Mesothelial cell of epicardium (in vitro differentiated cells): ENCODE measurements around the gene FAM136A. TPM values are rescaled to one million over a fixed set of nuclear protein-coding genes. Genes with fewer than 3 reads are reported as not detected.

ENCODE experiments used
- DNase-seq, 2 experiments: peaks; one replicate each; pipeline ENCODE4 v3.0.0; 2021; ENCODE audit warnings: low spot score in 2 of 2; ENCODE audit not compliant: unreplicated experiment in 2 of 2
- H3K27ac Mint-ChIP-seq: 2 replicates; pipeline ENCODE4 v1.8.0; 2021; ENCODE audit warnings: mixed read lengths
- H3K27me3 Mint-ChIP-seq: 2 replicates; pipeline ENCODE4 v1.8.0; 2021; ENCODE audit warnings: low read depth, mixed read lengths
- H3K36me3 Mint-ChIP-seq: 2 replicates; pipeline ENCODE4 v1.8.0; 2021; ENCODE audit warnings: mixed read lengths
- H3K4me1 Mint-ChIP-seq: 2 replicates; pipeline ENCODE4 v1.8.0; 2021; ENCODE audit warnings: mixed read lengths
- H3K4me3 Mint-ChIP-seq: 2 replicates; pipeline ENCODE4 v1.8.0; 2021; ENCODE audit warnings: mild to moderate bottlenecking, moderate library complexity, mixed read lengths
- H3K9me3 Mint-ChIP-seq: 2 replicates; pipeline ENCODE4 v1.8.0; 2021; ENCODE audit warnings: mixed read lengths
- CTCF ChIP-seq: fragments of 200-600 bp; sonication (generic); IDR thresholded peaks from one replicate; pipeline ENCODE4 v1.5.0; 2021; ENCODE audit warnings: antibody characterized with exemption; ENCODE audit not compliant: unreplicated experiment
- total RNA-seq: library from RNA; stranded (reverse); gene quantifications from 3 replicates; pipeline ENCODE4 v1.2.1, GENCODE V29; 2021

Gene FAM136A
- total RNA-seq, 1 donor from 2014 or later, result 46.5 TPM

DNA sequence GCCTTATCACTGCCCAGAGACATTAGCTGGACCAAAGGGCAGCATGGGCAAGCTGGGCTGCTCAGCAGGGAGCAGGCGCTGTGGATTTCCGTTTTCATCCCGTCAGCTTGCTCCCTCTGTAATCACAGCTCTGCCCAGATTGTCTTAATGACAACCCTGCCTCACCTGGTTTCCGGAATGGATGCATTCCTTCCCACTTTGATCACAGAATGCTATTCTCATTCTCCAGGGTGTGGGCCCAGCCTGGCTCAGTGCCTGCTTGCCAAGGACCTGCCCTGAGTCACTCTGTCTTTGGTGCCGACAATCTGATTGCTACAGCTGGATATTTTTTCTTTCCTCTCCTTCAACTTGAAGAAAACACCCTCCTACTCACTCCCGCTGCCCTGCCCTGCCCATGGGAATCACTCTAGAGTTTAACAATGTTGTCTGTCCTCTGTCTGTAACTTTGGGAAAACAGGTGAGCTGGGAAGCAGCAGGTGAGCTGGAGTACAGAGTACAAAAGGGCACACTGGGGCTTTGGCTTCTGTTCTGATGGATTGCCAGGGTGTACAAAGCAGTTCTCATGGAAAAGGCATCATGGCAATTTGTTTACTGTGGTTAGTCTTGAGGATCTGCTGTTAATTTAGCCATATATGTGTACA is 27.2 kb upstream of the FAM136A start:
- DNase-seq, result no peak
- Mint-ChIP-seq H3K9me3 (no peaks in the 10 kb centered on the region), H3K27ac (peak overlapping the region; percentile 37), H3K4me1 (peaks cover 10% of the 10 kb centered on the region), H3K4me3 (no peak overlapping the region), H3K36me3 (no peaks in the 10 kb centered on the region), H3K27me3 (peaks cover 4% of the 10 kb centered on the region)
- no peak for TF ChIP-seq CTCF

DNA sequence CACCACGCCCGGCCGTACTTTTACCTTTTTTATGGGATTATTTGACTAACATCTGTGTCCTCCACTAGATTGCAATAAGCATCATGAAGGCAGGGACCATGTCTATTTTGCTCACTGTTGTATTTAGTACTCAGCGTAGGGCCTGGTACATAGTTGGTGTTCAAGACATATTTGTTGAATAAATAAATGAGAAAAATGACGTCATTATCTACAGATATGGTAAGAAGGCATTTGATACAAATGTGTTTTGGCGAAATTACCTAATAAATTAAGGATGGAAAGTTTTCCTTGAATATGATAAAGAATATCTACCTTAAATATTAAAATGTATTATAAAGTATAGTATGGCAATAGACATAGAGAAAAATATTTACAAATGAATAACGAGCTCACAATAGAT is 24.0 kb upstream of the FAM136A start:
- Mint-ChIP-seq H3K36me3 (no peaks in the 10 kb centered on the region), H3K27me3 (peaks cover 8% of the 10 kb centered on the region), H3K4me1 (peaks cover 10% of the 10 kb centered on the region), H3K9me3 (no peaks in the 10 kb centered on the region), H3K27ac (no peak overlapping the region), H3K4me3 (no peak overlapping the region)
- TF ChIP-seq CTCF, result no peak
- DNase-seq, result no peak

DNA sequence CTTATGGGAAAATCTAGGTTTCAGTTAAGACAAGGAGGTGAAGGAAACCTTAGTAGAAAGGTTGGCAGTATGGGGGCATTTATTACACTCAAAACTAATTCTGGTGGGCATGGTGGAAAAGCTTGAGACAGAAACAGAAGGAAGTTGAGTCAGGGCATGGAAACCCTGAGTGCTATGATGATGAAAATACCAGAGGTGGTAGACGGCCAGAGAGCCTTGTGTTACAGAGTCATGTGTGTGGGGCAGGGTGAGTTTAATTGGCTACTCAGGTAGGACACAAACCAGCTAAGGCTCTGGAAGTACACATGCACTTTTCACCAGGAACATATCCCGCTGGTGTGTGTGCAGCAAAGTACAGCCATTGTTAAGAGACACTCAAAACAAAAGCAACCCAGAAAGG is 20.7 kb upstream of the FAM136A start:
- Mint-ChIP-seq H3K4me1 (no peaks in the 10 kb centered on the region), H3K36me3 (no peaks in the 10 kb centered on the region), H3K4me3 (no peak overlapping the region), H3K27me3 (peaks cover 31% of the 10 kb centered on the region), H3K27ac (no peak overlapping the region), H3K9me3 (no peaks in the 10 kb centered on the region)
- no peak for TF ChIP-seq CTCF
- DNase-seq, result no peak

DNA sequence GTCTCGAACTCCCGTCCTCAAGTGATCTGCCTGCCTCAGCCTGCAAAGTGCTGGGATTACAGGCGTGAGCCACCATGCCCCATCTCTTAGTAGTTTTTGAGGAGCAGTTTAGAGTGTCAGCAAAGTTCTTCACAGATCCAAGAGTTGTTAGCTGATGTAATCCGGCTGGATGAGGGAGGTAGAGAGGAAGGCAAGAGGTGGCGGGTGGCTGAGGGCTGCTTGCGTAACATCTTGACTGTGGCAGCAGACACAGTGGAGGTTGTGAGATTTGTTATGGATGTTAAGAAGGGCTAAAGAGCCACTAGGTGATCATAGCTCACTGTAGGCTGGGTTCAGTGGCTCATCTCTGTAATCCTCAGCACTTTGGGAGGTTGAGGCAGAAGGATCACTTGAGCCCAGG is 19.5 kb upstream of the FAM136A start:
- H3K27ac Mint-ChIP-seq, result no peak overlapping the region

DNA sequence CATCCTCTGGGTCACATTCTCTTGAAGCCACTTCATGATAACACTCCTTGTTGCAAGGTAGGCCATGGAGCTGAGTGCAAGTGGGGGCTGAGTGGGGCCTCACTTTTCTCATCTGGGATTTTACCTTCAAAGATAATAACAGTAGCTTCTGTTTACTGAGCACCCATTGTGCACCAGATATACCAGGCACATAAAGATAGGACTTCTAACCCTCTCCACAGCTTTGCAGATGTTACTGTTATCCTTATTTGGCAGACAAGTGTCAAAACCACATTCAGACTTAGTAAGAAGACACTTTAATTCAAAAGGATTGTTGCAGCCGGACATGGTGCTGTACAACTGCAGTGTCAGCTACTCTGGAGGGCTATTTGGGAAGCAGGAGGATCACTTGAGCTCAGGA is 12.8 kb upstream of the FAM136A start:
- DNase-seq, result no peak
- H3K27ac Mint-ChIP-seq, result no peak overlapping the region

More for the DNA sequence above, 19.5 kb upstream of the FAM136A start:
- peaks cover 40% of the 10 kb centered on the region for H3K27me3 Mint-ChIP-seq
- no peaks in the 10 kb centered on the region for H3K36me3 Mint-ChIP-seq
- no peak for TF ChIP-seq CTCF
- no peaks in the 10 kb centered on the region for H3K4me1 Mint-ChIP-seq
- H3K9me3 Mint-ChIP-seq, result no peaks in the 10 kb centered on the region
- no peak overlapping the region for H3K4me3 Mint-ChIP-seq
- DNase-seq, result no peak

More for the DNA sequence above, 12.8 kb upstream of the FAM136A start:
- H3K27me3 Mint-ChIP-seq, result peaks cover 34% of the 10 kb centered on the region
- H3K4me1 Mint-ChIP-seq, result no peaks in the 10 kb centered on the region
- no peaks in the 10 kb centered on the region for H3K36me3 Mint-ChIP-seq
- TF ChIP-seq CTCF, result no peak
- H3K9me3 Mint-ChIP-seq, result no peaks in the 10 kb centered on the region
- H3K4me3 Mint-ChIP-seq, result no peak overlapping the region
